ENCODE measurements around the gene DGKI.

DNA sequence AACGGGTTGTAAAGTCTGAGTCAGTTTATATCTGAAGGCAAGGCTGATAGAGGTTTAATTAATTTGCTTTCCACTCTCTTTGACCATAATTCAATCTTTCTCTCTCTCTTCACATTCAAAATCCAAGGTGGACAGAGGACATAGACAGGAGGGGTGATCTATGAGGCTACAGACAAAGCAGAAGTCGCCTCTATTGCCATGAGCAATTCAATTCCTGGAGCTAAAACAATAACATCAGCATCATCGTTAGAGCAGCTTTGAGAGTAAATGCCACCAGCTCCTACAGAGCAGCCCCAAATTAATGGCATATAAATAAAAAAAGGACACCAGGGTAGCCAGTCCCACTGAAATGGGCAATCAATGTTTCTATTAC lies 93.2 kb downstream of the DGKI start:
- TF ChIP-seq, protein P1, sequence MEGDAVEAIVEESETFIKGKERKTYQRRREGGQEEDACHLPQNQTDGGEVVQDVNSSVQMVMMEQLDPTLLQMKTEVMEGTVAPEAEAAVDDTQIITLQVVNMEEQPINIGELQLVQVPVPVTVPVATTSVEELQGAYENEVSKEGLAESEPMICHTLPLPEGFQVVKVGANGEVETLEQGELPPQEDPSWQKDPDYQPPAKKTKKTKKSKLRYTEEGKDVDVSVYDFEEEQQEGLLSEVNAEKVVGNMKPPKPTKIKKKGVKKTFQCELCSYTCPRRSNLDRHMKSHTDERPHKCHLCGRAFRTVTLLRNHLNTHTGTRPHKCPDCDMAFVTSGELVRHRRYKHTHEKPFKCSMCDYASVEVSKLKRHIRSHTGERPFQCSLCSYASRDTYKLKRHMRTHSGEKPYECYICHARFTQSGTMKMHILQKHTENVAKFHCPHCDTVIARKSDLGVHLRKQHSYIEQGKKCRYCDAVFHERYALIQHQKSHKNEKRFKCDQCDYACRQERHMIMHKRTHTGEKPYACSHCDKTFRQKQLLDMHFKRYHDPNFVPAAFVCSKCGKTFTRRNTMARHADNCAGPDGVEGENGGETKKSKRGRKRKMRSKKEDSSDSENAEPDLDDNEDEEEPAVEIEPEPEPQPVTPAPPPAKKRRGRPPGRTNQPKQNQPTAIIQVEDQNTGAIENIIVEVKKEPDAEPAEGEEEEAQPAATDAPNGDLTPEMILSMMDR (IDR thresholded peaks at IDR 0.05) = no peak
- TF ChIP-seq POLR2A (IDR thresholded peaks at IDR 0.05) = no peak
